Mesothelial cell of epicardium (in vitro differentiated cells): ENCODE results near the gene PRKD2. TPM values are rescaled to one million over a fixed set of nuclear protein-coding genes. Genes with fewer than 3 reads are reported as not detected.

Experiments
- DNase-seq, 2 experiments: peaks; one replicate each; pipeline ENCODE4 v3.0.0; 2021; ENCODE audit warnings: low spot score in 2 of 2; ENCODE audit not compliant: unreplicated experiment in 2 of 2
- H3K27ac Mint-ChIP-seq: 2 replicates; pipeline ENCODE4 v1.8.0; 2021; ENCODE audit warnings: mixed read lengths
- H3K27me3 Mint-ChIP-seq: 2 replicates; pipeline ENCODE4 v1.8.0; 2021; ENCODE audit warnings: low read depth, mixed read lengths
- H3K36me3 Mint-ChIP-seq: 2 replicates; pipeline ENCODE4 v1.8.0; 2021; ENCODE audit warnings: mixed read lengths
- H3K4me1 Mint-ChIP-seq: 2 replicates; pipeline ENCODE4 v1.8.0; 2021; ENCODE audit warnings: mixed read lengths
- H3K4me3 Mint-ChIP-seq: 2 replicates; pipeline ENCODE4 v1.8.0; 2021; ENCODE audit warnings: mild to moderate bottlenecking, moderate library complexity, mixed read lengths
- H3K9me3 Mint-ChIP-seq: 2 replicates; pipeline ENCODE4 v1.8.0; 2021; ENCODE audit warnings: mixed read lengths
- CTCF ChIP-seq: fragments of 200-600 bp; sonication (generic); IDR thresholded peaks from one replicate; pipeline ENCODE4 v1.5.0; 2021; ENCODE audit warnings: antibody characterized with exemption; ENCODE audit not compliant: unreplicated experiment
- total RNA-seq: library from RNA; stranded (reverse); gene quantifications from 3 replicates; pipeline ENCODE4 v1.2.1, GENCODE V29; 2021

PRKD2 gene
- total RNA-seq, 1 donor from 2014 or later = 74.7 TPM

GRCh38 chr19:46732172-46732938 is 15.4 kb upstream of the PRKD2 start:
- H3K4me3 Mint-ChIP-seq = no peak overlapping the region
- peak overlapping the region; percentile 15 for H3K27ac Mint-ChIP-seq
- peaks cover 13% of the 10 kb centered on the region for H3K4me1 Mint-ChIP-seq
- peaks cover 16% of the 10 kb centered on the region for H3K36me3 Mint-ChIP-seq
- no peak for DNase-seq
- H3K9me3 Mint-ChIP-seq = no peaks in the 10 kb centered on the region
- no peaks in the 10 kb centered on the region for H3K27me3 Mint-ChIP-seq
- TF ChIP-seq CTCF = no peak

GRCh38 chr19:46731584-46731983 is 14.7 kb upstream of the PRKD2 start:
- TF ChIP-seq CTCF = no peak
- no peak for DNase-seq
- Mint-ChIP-seq H3K27ac (peak overlapping the region; percentile 15), H3K36me3 (peaks cover 13% of the 10 kb centered on the region), H3K27me3 (no peaks in the 10 kb centered on the region), H3K4me1 (peaks cover 13% of the 10 kb centered on the region), H3K4me3 (no peak overlapping the region), H3K9me3 (no peaks in the 10 kb centered on the region)

GRCh38 chr19:46731007-46731501 is 14.1 kb upstream of the PRKD2 start:
- H3K36me3 Mint-ChIP-seq = peaks cover 13% of the 10 kb centered on the region
- no peak for DNase-seq
- H3K27me3 Mint-ChIP-seq = no peaks in the 10 kb centered on the region
- peaks cover 13% of the 10 kb centered on the region for H3K4me1 Mint-ChIP-seq
- no peaks in the 10 kb centered on the region for H3K9me3 Mint-ChIP-seq
- TF ChIP-seq CTCF = no peak
- H3K27ac Mint-ChIP-seq = no peak overlapping the region
- no peak overlapping the region for H3K4me3 Mint-ChIP-seq

- Mint-ChIP-seq H3K27ac (no peak overlapping the region), H3K27me3 (no peaks in the 10 kb centered on the region), H3K4me3 (no peak overlapping the region), H3K36me3 (peaks cover 17% of the 10 kb centered on the region), H3K9me3 (no peaks in the 10 kb centered on the region), H3K4me1 (peaks cover 13% of the 10 kb centered on the region)
- no peak for DNase-seq
- no peak for TF ChIP-seq CTCF
These were observed 13.7 kb upstream of the PRKD2 start for GRCh38 chr19:46730595-46730994.

GRCh38 chr19:46730187-46730586 is 13.3 kb upstream of the PRKD2 start:
- no peak overlapping the region for H3K4me3 Mint-ChIP-seq
- no peaks in the 10 kb centered on the region for H3K9me3 Mint-ChIP-seq
- no peak for TF ChIP-seq CTCF
- no peak for DNase-seq
- H3K27me3 Mint-ChIP-seq = no peaks in the 10 kb centered on the region
- no peak overlapping the region for H3K27ac Mint-ChIP-seq
- H3K36me3 Mint-ChIP-seq = peaks cover 17% of the 10 kb centered on the region
- H3K4me1 Mint-ChIP-seq = peaks cover 13% of the 10 kb centered on the region
